Activated CD4-positive, alpha-beta T cell treated with anti-CD3 and anti-CD28 coated beads, Interleukin-2, Interleukin-4, amounts not matched to agents 100 ng/mL and 50 ng/mL, durations not matched to agents 16 hours and 8 hours (primary cell): Measurements from ENCODE around the gene FCHSD1.
A peak's percentile ranks its signal among the peaks of the same experiment; 100 is the strongest.

Experiments used
- DNase-seq: peaks from one replicate; pipeline ENCODE4 v3.0.0-alpha.2; 2020; ENCODE audit warnings: low spot score

Gene FCHSD1

DNA sequence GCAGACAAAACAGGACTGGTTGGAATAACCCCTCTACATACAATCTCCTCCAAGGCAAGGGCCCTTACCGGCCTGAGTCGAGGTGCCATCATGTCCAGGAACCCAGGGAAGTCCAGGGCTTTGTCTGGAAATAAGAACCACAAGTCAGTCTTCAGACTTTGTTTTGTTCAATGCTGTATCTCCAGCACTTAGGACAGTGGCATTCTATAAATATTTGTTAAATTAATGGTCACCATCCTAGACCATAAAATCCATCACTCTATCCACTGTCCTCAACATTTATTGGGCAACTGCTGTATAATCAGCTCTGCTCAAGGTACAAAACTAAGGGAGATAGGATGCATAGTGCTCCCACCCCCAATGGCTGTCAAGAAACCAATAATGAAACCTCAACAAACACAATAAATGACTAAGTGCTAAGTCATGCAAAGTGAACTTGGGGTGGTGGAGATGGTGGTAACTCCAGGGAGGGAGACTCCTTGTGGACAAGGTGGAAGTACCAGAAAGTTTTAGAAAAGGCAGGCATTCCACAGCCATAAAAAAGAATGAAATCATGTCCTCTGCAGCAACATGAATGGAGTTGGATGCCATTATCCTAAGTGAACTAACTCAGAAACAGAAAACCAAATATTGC is 9.5 kb downstream of the FCHSD1 start:
- DNase-seq, result peak; percentile 75

- no peak for DNase-seq
These were observed 10.5 kb downstream of the FCHSD1 start for GRCh38 chr5:141640698-141641097.

- DNase-seq, result no peak
These were observed 11.2 kb downstream of the FCHSD1 start for GRCh38 chr5:141640051-141640415.

GRCh38 chr5:141639357-141640050 is 11.7 kb downstream of the FCHSD1 start:
- DNase-seq, result no peak

DNA sequence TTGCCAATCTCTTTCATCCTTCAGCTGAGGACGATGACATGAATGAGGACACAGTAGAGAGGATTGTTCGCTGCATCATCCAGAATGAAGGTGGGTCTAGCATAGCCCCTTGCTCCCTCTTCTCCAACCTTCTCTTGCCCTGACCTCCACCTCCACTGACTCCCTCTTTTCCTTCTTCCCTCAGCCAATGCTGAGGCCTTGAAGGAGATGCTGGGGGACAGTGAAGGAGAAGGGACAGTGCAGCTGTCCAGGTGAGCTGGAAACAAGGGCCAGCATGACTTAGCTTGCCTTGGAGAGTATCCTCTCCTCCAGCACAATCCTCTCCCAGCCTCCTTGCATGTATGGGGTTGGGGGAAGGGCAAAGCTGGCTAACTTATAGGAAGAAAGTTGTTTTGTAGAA is 12.4 kb downstream of the FCHSD1 start:
- no peak for DNase-seq

DNA sequence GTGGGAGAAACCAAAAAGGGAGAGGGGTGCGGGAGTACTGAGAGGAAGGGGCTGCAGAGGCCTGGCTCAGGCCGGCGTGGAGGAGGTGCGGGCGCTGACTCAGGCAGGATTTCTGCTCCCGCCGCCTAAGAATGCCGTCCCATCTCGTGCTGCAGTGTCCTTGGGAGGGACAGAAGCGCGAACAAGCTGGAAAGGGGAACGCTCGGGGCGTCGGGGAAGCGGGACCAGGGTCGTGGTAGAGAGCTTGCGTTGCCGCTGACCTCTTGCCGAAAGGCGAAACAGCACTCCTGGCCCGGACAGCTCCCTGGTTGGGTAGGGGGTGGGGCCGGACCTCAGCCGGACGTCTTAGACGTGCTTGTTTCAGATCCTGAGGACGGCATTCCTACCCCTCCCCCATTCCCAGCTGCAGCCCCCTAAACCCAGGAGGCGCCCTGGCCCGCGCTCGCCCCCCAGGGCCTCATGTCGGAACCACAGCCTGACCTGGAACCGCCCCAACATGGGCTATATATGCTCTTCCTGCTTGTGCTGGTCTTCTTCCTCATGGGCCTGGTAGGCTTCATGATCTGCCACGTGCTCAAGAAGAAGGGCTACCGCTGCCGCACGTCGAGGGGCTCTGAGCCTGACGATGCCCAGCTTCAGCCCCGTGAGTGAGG is 13.3 kb downstream of the FCHSD1 start:
- DNase-seq, result peak; percentile 70

DNA sequence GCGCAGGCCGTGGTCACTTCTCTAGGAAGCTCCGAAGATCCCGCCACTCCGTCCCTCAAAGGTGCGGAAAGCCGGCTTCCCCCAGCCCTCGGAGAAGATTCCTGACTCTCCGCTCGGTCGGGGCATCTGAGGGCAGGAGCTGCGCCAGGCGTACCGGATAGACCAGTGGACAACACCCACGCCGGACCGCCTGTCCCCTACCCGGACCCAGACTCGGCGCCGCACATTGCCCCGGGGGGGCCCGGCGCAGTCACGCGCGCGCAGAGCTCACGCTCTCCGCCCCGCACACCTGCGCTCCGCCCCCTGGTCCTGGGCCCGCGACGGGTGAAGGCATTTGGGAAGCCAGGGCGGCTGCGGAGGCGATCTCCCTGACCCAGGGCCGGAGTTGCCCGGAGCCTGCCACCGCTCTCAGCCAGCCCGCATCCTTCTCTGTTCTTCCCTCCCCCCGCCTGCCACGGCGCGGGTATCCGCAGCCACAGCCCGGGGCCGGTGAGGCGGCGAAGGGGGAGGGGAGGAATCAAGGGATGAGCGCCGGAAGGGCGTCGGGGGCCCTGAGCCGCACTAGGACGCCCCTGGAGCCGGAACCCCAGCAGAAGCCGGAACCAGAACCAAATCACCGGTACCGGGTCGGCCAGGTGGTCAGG is 14.0 kb downstream of the FCHSD1 start:
- peak; percentile 37 for DNase-seq

GRCh38 chr5:141636413-141637122 is 14.7 kb downstream of the FCHSD1 start, which contains the start of the genes HDAC3 and RELL2:
Gene HDAC3, minus strand, starts transcription at chr5:141636849. Its CDS starts 59 bp downstream, at chr5:141636790.
Gene RELL2, plus strand, starts transcription at chr5:141636997. Its CDS starts 1,229 bp downstream, at chr5:141638226.
- DNase-seq, result peak; percentile 95

DNA sequence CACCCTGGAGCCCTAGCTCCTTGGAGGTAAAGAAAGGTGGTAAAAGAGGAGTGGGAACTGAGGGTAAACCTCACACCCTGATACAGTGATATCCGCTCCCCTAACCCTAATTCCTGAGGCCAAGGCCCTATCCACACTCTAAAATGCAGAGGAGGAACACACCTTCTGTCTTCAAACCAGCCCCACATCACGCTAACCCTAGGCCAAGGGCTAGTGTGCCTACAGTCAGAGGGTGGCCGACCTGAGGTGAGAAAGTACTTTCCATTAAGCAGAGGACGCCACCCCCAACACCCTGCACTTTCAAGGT is 15.2 kb downstream of the FCHSD1 start:
- no peak for DNase-seq

GRCh38 chr5:141635646-141636045 is 15.6 kb downstream of the FCHSD1 start:
- no peak for DNase-seq

- DNase-seq, result no peak
These were observed 16.5 kb downstream of the FCHSD1 start for GRCh38 chr5:141634720-141635119.

DNA sequence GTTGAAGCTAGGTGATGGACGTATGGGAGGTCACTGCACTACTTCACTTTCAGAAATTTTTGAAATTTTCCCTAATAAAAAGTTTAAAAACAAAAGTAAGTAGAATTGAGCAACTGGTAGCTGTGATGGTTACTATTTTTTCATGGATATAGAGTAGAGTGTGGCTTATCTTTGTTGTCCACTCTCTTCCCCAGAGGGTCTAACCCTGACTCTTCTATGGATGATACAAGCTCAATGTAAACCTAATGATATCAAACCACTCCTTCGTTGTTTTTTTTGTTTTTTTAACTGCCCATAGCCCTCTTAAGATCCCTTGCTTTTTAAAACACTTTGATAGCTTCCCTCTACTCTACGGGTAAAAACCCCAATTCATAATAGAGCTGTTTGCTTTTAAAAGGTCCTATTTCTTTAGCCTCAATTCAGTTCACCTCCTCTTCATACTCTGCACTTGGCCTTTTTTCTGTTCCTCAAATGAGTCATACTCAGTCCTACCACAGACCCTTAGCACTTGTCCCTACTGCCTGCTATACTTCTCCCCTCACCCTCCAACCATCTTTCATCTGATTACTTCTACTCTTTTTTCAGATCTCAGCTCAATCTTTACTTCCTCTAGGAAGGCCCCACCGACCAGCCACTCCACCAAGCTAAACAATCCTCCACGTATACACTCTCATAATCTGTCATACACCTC is 17.2 kb downstream of the FCHSD1 start:
- DNase-seq, result peak; percentile 43

- DNase-seq, result no peak
These were observed 18.6 kb downstream of the FCHSD1 start for GRCh38 chr5:141632650-141633049.

GRCh38 chr5:141630570-141631140 is 20.6 kb downstream of the FCHSD1 start:
- DNase-seq, result no peak

DNA sequence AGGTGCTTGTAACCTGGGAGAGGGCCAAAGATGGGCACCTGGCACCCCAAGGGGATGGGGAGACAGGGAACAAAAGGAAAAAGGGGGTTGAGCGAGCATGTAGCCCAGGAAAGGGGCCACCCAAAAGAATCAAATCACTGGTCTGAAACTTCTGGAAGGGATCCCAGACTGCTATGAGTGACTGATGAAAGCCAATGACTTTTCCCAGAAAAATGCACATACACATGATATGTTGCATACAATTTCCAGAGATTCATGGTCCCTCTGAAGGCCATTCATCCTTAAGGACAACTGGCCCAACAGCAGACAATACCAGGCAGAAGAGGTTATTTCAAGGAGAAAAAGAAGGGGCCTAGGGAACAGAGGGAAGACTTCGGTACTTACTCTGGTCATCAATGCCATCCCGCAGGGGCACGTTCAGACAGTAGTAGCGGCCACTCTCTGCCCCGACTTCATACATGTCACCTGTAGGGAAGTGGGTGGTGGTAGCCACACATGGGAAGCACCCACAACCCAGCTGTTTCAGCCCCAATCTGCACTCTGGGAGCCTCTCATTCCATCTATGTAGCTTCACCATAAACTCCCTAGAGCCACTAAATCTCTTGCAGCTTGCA is 22.9 kb downstream of the FCHSD1 start:
- no peak for DNase-seq

DNA sequence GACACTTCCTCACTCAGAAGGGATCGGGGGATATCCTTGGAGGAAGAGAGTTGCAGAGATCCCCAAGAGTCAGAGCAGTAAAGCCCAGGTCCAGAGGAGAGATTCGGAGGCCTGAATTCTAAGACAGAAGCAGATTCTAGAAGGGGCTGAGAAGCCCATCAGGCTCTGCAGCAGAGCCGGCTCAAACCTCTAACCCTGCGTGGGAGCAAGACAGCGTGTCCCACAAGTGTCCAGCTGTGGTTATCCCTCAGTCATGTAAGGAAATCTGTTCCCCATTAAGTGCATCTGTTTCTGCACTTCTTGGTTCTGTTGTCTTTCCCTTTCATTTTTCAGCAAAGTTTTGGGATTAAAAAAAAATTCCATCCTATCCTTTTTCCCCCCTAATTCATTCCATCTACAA is 27.6 kb downstream of the FCHSD1 start:
- DNase-seq, result no peak

DNA sequence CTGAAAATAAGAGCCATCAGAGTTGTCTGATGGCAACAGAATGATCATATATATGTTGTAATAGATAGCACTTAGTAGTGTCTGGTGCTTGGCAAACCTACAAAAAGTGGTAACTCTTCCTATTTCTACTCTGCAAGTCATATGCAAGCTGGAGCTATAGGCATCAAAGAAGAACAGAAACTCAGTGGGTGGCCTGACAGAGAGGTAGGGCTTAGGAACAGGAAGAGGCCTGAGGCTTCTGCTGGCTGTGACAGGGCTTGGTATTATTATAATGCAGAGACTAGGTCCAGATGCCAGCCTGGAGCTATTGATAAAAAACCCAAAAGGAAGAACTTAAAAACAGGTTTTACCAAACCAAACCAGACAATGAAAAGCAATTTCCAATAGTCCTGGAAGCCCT is 28.0 kb downstream of the FCHSD1 start:
- peak; percentile 41 for DNase-seq

- peak; percentile 98 for DNase-seq
These were observed 32.2 kb downstream of the FCHSD1 start, which contains the start of gene DIAPH1 for GRCh38 chr5:141618804-141619554. Gene DIAPH1, minus strand, starts transcription at chr5:141619000. Its CDS starts 86 bp downstream, at chr5:141618914.

DNA sequence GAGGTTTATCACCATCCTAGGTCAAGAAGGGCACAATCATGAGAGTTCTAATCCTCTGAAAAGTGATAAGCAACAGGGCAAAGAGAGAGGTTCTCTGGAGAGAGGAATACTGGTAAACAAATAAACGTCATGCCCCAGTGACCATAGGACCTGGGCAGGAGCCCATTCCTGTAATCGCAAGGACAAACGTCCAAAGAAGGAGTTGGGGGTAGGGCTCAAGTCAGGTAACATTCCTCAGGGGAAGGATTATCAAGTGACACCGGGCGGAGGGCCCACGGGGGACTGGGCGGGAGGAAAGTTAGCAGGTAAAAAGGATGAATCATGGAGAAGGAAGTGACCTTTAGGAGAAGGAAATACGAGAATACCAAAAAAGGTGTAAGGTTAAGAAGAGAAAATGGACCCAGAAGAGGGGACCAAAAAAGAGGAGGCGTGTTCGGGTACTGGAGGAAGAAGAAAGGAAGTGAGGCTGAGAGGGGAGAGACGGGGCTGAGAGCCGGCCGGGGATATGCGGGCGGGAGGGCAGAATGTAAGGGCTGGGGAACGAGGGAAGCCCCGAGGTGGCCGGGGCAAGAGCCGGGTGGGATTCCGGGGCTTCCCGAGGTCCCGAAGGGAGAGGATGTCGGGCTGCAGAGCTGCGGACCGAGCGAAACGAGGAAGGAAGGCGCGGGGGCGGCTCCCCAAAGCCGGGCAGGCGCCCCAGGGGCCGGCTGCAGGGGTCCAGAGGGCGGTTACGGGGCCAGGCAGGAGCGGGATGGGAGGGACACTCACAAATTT is 33.0 kb downstream of the FCHSD1 start:
- DNase-seq, result peak; percentile 64
